OCI-LY3 (cell line): ENCODE results near the gene GLYATL3.

Experiments used
- CTCF ChIP-seq: fragments of 200-600, 300-600 bp; sonication (generic); IDR thresholded peaks from 2 replicates; pipeline ENCODE4 v1.5.1; 2014; ENCODE audit warnings: antibody characterized with exemption, low read length, low read depth
- EZH2phosphoT487 ChIP-seq: fragments of 200-600 bp; shearing (Covaris generic); IDR thresholded peaks from 2 replicates; pipeline ENCODE4 v1.6.1; 2018; ENCODE audit warnings: antibody characterized with exemption, mixed run types, low read depth

GRCh38 chr6:49514571-49515484, 15.1 kb downstream of the GLYATL3 start:
- TF ChIP-seq CTCF (no peak), EZH2phosphoT487 (no peak)
